ENCODE data around the gene GAL. TPM values are rescaled to one million over a fixed set of nuclear protein-coding genes. Genes with fewer than 3 reads are reported as not detected.

GAL gene
- total and polyA plus RNA-seq, 2 of the 8 experiments (the other 6 are each of a cell fraction or from before 2014, with no cell fraction given), result 81.8 to 233 TPM

DNA sequence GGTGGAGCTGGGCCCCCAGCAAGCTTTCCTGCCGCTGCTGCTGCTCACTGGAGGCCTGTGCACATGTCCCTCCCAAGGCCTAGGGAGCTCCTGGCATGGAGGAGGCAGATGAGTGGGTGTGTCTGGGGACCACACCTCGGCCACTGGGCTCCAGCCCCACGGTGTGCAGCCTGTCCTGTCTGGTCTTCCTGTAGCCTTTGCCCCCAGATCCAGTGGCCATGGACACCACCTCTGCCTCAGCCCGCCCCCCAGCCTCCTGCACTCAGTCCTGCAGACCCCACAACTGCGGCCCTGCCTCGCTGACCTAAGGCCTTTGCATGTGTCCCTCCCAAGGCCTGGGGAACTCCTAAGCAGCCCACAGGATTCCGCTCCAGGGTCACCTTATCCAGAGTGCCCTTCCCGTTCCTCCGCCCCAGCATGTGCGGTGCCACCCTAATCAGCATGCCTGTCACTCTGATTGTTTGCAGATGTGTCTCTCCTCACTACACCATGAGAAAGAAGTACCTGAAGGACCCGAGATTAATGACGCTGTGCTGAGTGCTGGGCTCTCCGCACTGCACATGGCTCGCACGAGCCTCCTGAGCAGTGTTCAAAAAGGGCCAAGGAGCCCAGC, 8.6 kb downstream of the GAL start (continued):
- TF ChIP-seq, protein P1, sequence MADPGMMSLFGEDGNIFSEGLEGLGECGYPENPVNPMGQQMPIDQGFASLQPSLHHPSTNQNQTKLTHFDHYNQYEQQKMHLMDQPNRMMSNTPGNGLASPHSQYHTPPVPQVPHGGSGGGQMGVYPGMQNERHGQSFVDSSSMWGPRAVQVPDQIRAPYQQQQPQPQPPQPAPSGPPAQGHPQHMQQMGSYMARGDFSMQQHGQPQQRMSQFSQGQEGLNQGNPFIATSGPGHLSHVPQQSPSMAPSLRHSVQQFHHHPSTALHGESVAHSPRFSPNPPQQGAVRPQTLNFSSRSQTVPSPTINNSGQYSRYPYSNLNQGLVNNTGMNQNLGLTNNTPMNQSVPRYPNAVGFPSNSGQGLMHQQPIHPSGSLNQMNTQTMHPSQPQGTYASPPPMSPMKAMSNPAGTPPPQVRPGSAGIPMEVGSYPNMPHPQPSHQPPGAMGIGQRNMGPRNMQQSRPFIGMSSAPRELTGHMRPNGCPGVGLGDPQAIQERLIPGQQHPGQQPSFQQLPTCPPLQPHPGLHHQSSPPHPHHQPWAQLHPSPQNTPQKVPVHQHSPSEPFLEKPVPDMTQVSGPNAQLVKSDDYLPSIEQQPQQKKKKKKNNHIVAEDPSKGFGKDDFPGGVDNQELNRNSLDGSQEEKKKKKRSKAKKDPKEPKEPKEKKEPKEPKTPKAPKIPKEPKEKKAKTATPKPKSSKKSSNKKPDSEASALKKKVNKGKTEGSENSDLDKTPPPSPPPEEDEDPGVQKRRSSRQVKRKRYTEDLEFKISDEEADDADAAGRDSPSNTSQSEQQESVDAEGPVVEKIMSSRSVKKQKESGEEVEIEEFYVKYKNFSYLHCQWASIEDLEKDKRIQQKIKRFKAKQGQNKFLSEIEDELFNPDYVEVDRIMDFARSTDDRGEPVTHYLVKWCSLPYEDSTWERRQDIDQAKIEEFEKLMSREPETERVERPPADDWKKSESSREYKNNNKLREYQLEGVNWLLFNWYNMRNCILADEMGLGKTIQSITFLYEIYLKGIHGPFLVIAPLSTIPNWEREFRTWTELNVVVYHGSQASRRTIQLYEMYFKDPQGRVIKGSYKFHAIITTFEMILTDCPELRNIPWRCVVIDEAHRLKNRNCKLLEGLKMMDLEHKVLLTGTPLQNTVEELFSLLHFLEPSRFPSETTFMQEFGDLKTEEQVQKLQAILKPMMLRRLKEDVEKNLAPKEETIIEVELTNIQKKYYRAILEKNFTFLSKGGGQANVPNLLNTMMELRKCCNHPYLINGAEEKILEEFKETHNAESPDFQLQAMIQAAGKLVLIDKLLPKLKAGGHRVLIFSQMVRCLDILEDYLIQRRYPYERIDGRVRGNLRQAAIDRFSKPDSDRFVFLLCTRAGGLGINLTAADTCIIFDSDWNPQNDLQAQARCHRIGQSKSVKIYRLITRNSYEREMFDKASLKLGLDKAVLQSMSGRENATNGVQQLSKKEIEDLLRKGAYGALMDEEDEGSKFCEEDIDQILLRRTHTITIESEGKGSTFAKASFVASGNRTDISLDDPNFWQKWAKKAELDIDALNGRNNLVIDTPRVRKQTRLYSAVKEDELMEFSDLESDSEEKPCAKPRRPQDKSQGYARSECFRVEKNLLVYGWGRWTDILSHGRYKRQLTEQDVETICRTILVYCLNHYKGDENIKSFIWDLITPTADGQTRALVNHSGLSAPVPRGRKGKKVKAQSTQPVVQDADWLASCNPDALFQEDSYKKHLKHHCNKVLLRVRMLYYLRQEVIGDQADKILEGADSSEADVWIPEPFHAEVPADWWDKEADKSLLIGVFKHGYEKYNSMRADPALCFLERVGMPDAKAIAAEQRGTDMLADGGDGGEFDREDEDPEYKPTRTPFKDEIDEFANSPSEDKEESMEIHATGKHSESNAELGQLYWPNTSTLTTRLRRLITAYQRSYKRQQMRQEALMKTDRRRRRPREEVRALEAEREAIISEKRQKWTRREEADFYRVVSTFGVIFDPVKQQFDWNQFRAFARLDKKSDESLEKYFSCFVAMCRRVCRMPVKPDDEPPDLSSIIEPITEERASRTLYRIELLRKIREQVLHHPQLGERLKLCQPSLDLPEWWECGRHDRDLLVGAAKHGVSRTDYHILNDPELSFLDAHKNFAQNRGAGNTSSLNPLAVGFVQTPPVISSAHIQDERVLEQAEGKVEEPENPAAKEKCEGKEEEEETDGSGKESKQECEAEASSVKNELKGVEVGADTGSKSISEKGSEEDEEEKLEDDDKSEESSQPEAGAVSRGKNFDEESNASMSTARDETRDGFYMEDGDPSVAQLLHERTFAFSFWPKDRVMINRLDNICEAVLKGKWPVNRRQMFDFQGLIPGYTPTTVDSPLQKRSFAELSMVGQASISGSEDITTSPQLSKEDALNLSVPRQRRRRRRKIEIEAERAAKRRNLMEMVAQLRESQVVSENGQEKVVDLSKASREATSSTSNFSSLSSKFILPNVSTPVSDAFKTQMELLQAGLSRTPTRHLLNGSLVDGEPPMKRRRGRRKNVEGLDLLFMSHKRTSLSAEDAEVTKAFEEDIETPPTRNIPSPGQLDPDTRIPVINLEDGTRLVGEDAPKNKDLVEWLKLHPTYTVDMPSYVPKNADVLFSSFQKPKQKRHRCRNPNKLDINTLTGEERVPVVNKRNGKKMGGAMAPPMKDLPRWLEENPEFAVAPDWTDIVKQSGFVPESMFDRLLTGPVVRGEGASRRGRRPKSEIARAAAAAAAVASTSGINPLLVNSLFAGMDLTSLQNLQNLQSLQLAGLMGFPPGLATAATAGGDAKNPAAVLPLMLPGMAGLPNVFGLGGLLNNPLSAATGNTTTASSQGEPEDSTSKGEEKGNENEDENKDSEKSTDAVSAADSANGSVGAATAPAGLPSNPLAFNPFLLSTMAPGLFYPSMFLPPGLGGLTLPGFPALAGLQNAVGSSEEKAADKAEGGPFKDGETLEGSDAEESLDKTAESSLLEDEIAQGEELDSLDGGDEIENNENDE (IDR thresholded peaks at IDR 0.05; ENCODE audit: insufficient replicate concordance, low read length), result no peak
- no peak for TF ChIP-seq KDM5A (IDR thresholded peaks at IDR 0.05; ENCODE audit: low read length)
- TF ChIP-seq, protein P2, sequence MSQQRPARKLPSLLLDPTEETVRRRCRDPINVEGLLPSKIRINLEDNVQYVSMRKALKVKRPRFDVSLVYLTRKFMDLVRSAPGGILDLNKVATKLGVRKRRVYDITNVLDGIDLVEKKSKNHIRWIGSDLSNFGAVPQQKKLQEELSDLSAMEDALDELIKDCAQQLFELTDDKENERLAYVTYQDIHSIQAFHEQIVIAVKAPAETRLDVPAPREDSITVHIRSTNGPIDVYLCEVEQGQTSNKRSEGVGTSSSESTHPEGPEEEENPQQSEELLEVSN (IDR thresholded peaks at IDR 0.05), result no peak
- TF ChIP-seq BCL11A (IDR thresholded peaks at IDR 0.05; ENCODE audit: low read depth in 2 of 2, low read length in 2 of 2), result no peak
- no peak for TF ChIP-seq YY1 (IDR thresholded peaks at IDR 0.05; ENCODE audit: low read depth, low read length)
- TF ChIP-seq SP4 (IDR thresholded peaks at IDR 0.05; ENCODE audit: low read length), result no peak
- no peak for TF ChIP-seq EGR1 (IDR thresholded peaks at IDR 0.05; ENCODE audit: borderline replicate concordance, low read depth, low read length)
- no peak for TF ChIP-seq CBX5 (IDR thresholded peaks at IDR 0.05; ENCODE audit: low read depth, low read length)
- no peak for TF ChIP-seq GABPA (IDR thresholded peaks at IDR 0.05; ENCODE audit: borderline replicate concordance, insufficient read depth, low read length)
- no peak for TF ChIP-seq ASH2L (IDR thresholded peaks at IDR 0.05; ENCODE audit: low read length)
- TF ChIP-seq MAFK (IDR thresholded peaks at IDR 0.05; ENCODE audit: low read depth, low read length), result no peak
- TF ChIP-seq POLR2A (IDR thresholded peaks at IDR 0.05; ENCODE audit: control extremely low read depth in 1 of 2, low read depth in 2 of 2, low read length in 2 of 2), result no peak
